ENCODE data around the gene CIZ1.

- no peak for TF ChIP-seq ZNF274 (IDR thresholded peaks at IDR 0.05; ENCODE audit: low read depth, low read length)
- no peak for TF ChIP-seq YY1 (IDR thresholded peaks at IDR 0.05; ENCODE audit: insufficient read depth, insufficient read length)
- TF ChIP-seq SUZ12 (IDR thresholded peaks at IDR 0.05; ENCODE audit: extremely low read depth, insufficient read depth, insufficient read length), result no peak
Measured at GRCh38 chr9:128118472-128118857, 72.9 kb downstream of the CIZ1 start.
